ENCODE data around the gene TBC1D2.

TBC1D2 gene

GRCh38 chr9:98199388-98200033, 55.9 kb downstream of the TBC1D2 start:
- TF ChIP-seq CTCF (IDR thresholded peaks at IDR 0.05; ENCODE audit: control insufficient read depth, insufficient read depth, low read depth, low read length, missing control alignments): no peak
- no peak overlapping the region for H3K4me3 ChIP-seq (ENCODE audit: control insufficient read depth, low read depth, low read length)
- DNase-seq (ENCODE audit: low read depth): no peak

GRCh38 chr9:98195671-98196070, 59.8 kb downstream of the TBC1D2 start:
- no peak for DNase-seq (ENCODE audit: low read depth)
- TF ChIP-seq CTCF (IDR thresholded peaks at IDR 0.05; ENCODE audit: control insufficient read depth, insufficient read depth, low read depth, low read length, missing control alignments): no peak

GRCh38 chr9:98193336-98193944, 62.0 kb downstream of the TBC1D2 start:
- TF ChIP-seq CTCF (IDR thresholded peaks at IDR 0.05; ENCODE audit: control insufficient read depth, insufficient read depth, low read depth, low read length, missing control alignments): no peak
- DNase-seq (ENCODE audit: low read depth): no peak
- H3K4me3 ChIP-seq (ENCODE audit: control insufficient read depth, low read depth, low read length): peak overlapping the region; percentile 58

More at GRCh38 chr9:98195671-98196070, 59.8 kb downstream of the TBC1D2 start:
- no peak overlapping the region for H3K4me3 ChIP-seq (ENCODE audit: control insufficient read depth, low read depth, low read length)

- no peak for DNase-seq (ENCODE audit: low read depth)
- peak; percentile 66 for TF ChIP-seq CTCF (IDR thresholded peaks at IDR 0.05; ENCODE audit: control insufficient read depth, insufficient read depth, low read depth, low read length, missing control alignments)
- peak within 1 kb of the TSS; percentile 58 for H3K4me3 ChIP-seq (ENCODE audit: control insufficient read depth, low read depth, low read length)
Measured at GRCh38 chr9:98192503-98193335, 62.7 kb downstream of the TBC1D2 start, which contains the start of gene CORO2A. Gene CORO2A, minus strand, starts transcription at chr9:98192637. Its CDS starts 34,977 bp downstream, at chr9:98157660.

- TF ChIP-seq CTCF (IDR thresholded peaks at IDR 0.05; ENCODE audit: control insufficient read depth, insufficient read depth, low read depth, low read length, missing control alignments): no peak
- peak overlapping the region; percentile 58 for H3K4me3 ChIP-seq (ENCODE audit: control insufficient read depth, low read depth, low read length)
- no peak for DNase-seq (ENCODE audit: low read depth)
Measured at GRCh38 chr9:98191671-98192502, 63.6 kb downstream of the TBC1D2 start.

GRCh38 chr9:98191181-98191608, 64.3 kb downstream of the TBC1D2 start:
- DNase-seq (ENCODE audit: low read depth): no peak
- H3K4me3 ChIP-seq (ENCODE audit: control insufficient read depth, low read depth, low read length): no peak overlapping the region
- TF ChIP-seq CTCF (IDR thresholded peaks at IDR 0.05; ENCODE audit: control insufficient read depth, insufficient read depth, low read depth, low read length, missing control alignments): no peak
